GM23338 (cell line): ENCODE measurements around the gene TMA7.

Source experiments
- CREB1 ChIP-seq: fragments of 250-450 bp; sonication (Bioruptor Pico); IDR thresholded peaks from 2 replicates; pipeline ENCODE4 v1.5.0; 2020; ENCODE audit warnings: low read depth, mild to moderate bottlenecking, moderate library complexity
- EZH2 ChIP-seq: fragments of 200-600 bp; sonication (generic); IDR thresholded peaks from one replicate; pipeline ENCODE4 v1.8.0; 2017; ENCODE audit warnings: antibody characterized with exemption, mild to moderate bottlenecking, low read depth; ENCODE audit not compliant: unreplicated experiment
- EZH2phosphoT487 ChIP-seq: fragments of 200-600 bp; sonication (generic); IDR thresholded peaks from one replicate; pipeline ENCODE4 v1.8.1; 2018; ENCODE audit warnings: antibody characterized with exemption; ENCODE audit not compliant: unreplicated experiment
- JUNB ChIP-seq: IDR thresholded peaks from one replicate; pipeline ENCODE4 v1.6.1; 2016; ENCODE audit warnings: antibody characterized with exemption; ENCODE audit not compliant: unreplicated experiment
- NANOG ChIP-seq: IDR thresholded peaks from 2 replicates; pipeline ENCODE4 v1.6.1; 2016; ENCODE audit warnings: antibody characterized with exemption, borderline replicate concordance
- POLR2AphosphoS5 ChIP-seq: IDR thresholded peaks from 2 replicates; pipeline ENCODE4 v1.6.1; 2016; ENCODE audit warnings: antibody characterized with exemption, low read depth
- STAT1 ChIP-seq: IDR thresholded peaks from one replicate; pipeline ENCODE4 v1.6.1; 2016; ENCODE audit warnings: antibody characterized with exemption; ENCODE audit not compliant: unreplicated experiment
- ZNF114 ChIP-seq: fragments of 250-450 bp; sonication (Bioruptor Pico); IDR thresholded peaks from 2 replicates; pipeline ENCODE4 v1.5.0; 2020; ENCODE audit warnings: mild to moderate bottlenecking, moderate library complexity
- ZNF331 ChIP-seq: fragments of 250-450 bp; sonication (Bioruptor Pico); IDR thresholded peaks from 2 replicates; pipeline ENCODE4 v1.5.0; 2020; ENCODE audit warnings: low read depth, mild to moderate bottlenecking, moderate library complexity
- TF ChIP-seq, protein P1 (sequence below), 2 experiments: fragments of 200-600 bp in 1 of 2; sonication (generic) in 1 of 2; conservative IDR thresholded peaks; 2 replicates each; pipeline versions ENCODE4 v1.5.1 to v1.6.1; 2016 to 2017; ENCODE audit warnings: antibody characterized with exemption in 2 of 2, low read depth in 2 of 2, mild to moderate bottlenecking in 2 of 2, moderate library complexity in 1 of 2
- TF ChIP-seq, protein P2 (sequence below): IDR thresholded peaks from one replicate; pipeline ENCODE4 v1.6.1; 2018; ENCODE audit warnings: antibody characterized with exemption; ENCODE audit not compliant: unreplicated experiment

DNA sequence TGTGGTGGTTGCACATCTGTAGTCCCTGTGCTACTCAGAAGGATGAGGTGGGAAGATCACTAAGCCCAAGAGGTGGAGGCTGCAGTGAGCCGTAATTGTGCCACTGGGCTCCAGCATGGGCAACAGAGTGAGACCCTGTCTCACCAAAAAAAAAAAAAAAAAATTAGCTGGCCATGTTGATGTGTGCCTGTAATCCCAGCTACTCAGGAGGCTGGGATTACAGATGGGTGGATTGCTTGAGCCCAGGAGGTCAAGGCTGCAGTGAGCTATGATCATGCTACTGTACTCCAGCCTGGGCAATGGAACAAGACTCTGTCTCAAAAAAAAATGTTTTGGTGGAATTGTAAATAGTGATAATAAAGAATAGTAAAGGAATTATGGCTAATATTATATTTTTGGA lies 16.4 kb downstream of the TMA7 start:
- TF ChIP-seq, protein P1, sequence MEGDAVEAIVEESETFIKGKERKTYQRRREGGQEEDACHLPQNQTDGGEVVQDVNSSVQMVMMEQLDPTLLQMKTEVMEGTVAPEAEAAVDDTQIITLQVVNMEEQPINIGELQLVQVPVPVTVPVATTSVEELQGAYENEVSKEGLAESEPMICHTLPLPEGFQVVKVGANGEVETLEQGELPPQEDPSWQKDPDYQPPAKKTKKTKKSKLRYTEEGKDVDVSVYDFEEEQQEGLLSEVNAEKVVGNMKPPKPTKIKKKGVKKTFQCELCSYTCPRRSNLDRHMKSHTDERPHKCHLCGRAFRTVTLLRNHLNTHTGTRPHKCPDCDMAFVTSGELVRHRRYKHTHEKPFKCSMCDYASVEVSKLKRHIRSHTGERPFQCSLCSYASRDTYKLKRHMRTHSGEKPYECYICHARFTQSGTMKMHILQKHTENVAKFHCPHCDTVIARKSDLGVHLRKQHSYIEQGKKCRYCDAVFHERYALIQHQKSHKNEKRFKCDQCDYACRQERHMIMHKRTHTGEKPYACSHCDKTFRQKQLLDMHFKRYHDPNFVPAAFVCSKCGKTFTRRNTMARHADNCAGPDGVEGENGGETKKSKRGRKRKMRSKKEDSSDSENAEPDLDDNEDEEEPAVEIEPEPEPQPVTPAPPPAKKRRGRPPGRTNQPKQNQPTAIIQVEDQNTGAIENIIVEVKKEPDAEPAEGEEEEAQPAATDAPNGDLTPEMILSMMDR (conservative IDR thresholded peaks at IDR 0.05; ENCODE audit: low read depth in 2 of 2): no peak
- no peak for TF ChIP-seq NANOG
- no peak for TF ChIP-seq EZH2
- no peak for TF ChIP-seq EZH2phosphoT487
- no peak for TF ChIP-seq POLR2AphosphoS5
- TF ChIP-seq CREB1 (CRISPR knock-in tag): no peak
- TF ChIP-seq, protein P2, sequence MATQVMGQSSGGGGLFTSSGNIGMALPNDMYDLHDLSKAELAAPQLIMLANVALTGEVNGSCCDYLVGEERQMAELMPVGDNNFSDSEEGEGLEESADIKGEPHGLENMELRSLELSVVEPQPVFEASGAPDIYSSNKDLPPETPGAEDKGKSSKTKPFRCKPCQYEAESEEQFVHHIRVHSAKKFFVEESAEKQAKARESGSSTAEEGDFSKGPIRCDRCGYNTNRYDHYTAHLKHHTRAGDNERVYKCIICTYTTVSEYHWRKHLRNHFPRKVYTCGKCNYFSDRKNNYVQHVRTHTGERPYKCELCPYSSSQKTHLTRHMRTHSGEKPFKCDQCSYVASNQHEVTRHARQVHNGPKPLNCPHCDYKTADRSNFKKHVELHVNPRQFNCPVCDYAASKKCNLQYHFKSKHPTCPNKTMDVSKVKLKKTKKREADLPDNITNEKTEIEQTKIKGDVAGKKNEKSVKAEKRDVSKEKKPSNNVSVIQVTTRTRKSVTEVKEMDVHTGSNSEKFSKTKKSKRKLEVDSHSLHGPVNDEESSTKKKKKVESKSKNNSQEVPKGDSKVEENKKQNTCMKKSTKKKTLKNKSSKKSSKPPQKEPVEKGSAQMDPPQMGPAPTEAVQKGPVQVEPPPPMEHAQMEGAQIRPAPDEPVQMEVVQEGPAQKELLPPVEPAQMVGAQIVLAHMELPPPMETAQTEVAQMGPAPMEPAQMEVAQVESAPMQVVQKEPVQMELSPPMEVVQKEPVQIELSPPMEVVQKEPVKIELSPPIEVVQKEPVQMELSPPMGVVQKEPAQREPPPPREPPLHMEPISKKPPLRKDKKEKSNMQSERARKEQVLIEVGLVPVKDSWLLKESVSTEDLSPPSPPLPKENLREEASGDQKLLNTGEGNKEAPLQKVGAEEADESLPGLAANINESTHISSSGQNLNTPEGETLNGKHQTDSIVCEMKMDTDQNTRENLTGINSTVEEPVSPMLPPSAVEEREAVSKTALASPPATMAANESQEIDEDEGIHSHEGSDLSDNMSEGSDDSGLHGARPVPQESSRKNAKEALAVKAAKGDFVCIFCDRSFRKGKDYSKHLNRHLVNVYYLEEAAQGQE: no peak
- TF ChIP-seq JUNB: no peak
- no peak for TF ChIP-seq ZNF114
- TF ChIP-seq STAT1: no peak
- no peak for TF ChIP-seq ZNF331 (CRISPR knock-in tag)
